HG03558 (cell line): ENCODE data around the gene ST8SIA5.
"Not testable (repeated sequence)": the region's sequence is repeated elsewhere in the genome, so short reads cannot be mapped to it uniquely, and the experiment has no call there.

Source experiments
- ATAC-seq: cut with Tn5 transposase; IDR thresholded peaks from one replicate; pipeline ENCODE4 v1.9.1; 2021; ENCODE audit warnings: moderate number of reproducible peaks; ENCODE audit not compliant: unreplicated experiment; ENCODE audit errors: extremely low read depth

The ST8SIA5 gene, protein sequence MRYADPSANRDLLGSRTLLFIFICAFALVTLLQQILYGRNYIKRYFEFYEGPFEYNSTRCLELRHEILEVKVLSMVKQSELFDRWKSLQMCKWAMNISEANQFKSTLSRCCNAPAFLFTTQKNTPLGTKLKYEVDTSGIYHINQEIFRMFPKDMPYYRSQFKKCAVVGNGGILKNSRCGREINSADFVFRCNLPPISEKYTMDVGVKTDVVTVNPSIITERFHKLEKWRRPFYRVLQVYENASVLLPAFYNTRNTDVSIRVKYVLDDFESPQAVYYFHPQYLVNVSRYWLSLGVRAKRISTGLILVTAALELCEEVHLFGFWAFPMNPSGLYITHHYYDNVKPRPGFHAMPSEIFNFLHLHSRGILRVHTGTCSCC

DNA sequence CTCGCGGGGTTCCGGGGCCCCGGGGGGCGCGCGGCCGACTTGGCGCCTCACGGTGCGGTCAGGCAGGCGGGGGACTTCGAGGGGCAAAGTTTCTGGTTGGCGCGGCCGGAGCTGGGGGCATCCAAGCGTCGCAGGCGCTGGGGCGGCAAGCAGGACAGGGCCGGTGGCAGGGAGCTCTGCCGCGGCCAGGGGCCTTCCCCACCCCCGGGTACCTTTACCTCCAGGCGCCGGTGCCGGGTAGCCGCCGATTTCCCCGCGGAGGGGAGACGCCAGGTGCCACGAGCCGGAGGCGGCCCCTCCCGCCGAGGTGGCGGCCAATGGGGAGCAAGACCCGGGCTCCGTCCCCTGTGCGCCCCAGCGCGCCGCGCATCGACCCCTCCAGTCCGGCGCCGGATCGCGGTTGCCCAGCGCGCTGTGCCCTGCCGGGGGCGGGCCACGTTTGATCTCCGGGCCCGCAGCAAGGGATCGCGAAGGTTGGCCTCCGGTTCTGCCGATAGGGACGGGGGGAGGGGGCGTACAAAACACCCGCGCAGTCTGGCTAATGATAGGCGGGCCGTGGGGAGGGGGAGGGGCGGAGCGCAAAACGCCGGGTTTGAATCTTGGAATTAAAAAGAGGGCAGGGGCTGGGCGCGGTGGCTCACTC lies at the start of gene ST8SIA5:
Gene ST8SIA5 (minus strand): TSS at position 495 of the 643 bp plus-strand sequence. CDS start 545 bp downstream, outside the sequence.
- ATAC-seq, result no peak

DNA sequence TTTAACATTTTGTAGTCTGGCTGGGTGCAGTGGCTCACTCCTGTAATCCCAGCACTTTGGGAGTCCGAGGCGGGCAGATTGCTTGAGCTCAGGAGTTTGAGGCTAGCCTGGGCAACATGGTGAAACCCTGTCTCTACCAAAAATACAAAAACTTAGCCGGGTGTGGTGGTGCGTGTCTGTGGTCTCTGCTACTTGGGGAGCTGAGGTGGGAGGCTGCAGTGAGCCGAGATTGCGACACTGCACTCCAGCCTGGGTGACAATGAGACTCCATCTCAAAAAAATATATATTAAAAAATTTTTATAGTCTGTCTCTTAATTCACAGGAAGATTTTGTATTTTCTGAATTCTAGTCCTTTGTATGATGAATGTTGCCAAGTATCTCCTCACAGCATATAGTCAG lies 39.1 kb upstream of the ST8SIA5 start:
- ATAC-seq, result not testable (repeated sequence)

DNA sequence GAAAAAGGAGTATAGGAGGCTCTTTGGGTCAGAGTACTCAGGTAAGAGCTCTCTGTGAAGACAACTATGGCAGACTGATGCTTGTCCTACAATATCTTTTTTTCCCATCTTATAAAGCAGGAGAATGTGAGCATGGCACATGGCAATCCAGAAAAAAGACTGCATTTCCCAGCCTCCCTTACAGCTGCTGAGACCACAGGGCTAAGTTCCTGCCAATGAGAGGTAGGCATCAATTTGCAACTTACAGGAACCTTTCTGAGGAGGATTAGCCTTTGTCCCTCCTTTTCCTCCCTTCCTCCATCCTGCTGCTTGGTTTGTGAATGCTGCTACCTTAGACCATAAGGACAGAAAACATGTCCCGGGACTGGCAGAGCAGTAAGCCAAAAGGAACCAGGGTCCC lies 37.8 kb upstream of the ST8SIA5 start:
- no peak for ATAC-seq

DNA sequence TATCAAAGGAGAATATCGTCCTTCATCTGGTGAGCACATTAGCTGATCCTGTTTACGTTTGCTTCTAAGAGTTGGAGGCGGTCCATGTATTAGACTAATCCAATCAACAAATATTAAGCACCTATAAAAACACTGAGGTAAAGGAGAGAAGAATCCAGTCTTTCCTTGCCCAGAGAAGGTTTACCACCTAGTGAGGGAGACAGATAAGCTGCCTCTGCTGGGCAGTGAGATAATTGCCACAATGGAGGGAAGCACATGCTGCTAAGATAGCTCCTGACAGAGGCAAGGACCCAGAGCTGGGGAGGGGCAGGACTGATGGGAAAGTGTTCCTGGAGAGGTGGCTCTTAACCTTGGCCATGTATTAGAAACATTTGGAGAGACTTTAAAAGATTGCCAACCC lies 36.7 kb upstream of the ST8SIA5 start:
- no peak for ATAC-seq

DNA sequence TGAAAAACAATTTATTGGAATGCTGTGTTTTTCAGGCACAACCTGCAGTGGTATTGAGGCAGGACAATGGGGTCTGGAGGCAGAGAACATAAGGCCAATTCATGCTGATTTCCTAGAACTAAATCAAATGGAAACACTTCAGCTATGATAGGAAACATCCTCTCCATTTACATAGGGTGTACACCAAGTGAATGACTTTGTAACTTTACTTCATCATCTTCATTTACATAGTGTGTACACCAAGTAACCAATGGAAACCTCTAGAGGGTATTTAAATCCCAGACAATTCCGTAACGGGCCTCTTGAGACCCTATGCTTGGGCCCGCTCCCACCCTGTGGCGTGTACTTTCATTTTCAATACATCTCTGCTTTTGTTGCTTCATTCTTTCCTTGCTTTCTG lies 32.2 kb upstream of the ST8SIA5 start:
- ATAC-seq, result no peak

DNA sequence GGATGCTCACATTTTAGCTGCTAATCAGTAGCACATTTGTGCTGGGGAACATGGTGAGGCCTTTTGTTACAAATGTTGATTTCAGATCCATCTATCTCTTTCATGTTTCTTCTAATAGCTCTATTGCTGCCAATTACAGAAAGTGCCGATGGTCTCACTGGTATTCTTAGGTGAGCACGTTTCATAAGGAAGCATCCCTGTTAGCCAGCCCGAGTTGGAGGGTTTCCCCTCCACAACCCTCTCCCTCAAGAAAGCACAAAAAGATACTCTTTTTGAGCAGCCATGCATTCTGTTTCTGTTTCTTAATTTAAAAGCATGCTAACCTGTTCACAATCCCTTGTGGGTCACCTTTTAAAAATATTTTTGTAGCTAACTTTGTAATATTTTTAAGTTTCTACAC lies 30.8 kb upstream of the ST8SIA5 start:
- ATAC-seq, result no peak

DNA sequence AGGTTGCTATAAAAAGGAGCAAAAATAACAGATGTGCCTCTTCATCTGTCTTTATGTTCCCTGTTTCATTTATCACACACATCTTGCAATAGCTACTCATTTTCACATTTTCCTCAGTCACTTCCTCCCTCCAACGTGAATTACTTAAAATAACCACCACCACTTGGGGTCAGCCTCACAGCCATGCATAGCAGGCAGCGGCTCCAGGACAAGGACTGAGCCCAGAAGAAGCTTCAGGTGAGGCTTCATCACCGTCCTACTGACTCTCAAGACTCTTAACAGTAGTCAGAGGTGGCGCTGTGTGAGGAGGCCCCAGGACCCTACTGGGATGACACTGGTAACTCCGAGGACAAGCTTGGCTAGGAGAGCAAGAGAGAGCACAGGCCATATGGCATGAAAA lies 15.5 kb upstream of the ST8SIA5 start:
- ATAC-seq, result no peak

DNA sequence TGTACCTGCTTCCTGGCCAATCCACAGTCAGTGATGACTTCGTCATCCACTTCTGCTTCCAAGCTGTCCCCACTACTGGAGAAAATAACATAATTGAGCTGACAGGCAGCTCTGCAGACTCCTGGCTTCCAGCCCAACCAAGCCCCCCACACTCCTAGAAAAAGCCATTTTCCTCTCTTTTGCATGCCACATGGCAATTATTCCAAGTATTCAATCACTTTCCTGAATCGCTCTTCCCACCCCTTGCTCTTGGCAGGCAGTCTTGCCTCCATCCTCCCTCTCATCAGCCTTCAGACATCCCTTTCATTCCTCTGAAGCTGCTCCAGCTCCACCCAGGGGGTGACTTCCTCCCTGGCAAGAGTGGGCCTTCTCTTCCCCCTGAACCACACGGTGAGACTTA lies 14.3 kb upstream of the ST8SIA5 start:
- ATAC-seq, result no peak

DNA sequence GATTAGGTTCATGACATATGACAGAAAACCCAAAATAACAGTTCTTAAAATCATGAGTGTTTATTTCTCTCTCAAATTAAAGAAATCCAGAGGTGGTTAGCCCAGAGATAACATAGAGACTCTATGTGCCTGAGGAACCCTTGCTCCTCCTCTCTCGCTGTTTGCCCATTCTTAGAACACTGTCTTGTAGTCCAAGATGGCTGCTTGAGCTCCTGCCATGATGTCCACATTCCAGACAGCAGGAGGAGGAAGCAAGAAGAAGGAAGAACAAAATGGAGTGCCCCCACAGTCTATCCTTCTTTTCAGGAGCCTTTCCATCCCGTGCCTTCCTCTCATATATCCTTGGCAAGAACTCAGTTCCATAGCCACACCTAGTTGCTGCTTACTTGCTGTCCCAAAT lies 13.9 kb upstream of the ST8SIA5 start:
- no peak for ATAC-seq

DNA sequence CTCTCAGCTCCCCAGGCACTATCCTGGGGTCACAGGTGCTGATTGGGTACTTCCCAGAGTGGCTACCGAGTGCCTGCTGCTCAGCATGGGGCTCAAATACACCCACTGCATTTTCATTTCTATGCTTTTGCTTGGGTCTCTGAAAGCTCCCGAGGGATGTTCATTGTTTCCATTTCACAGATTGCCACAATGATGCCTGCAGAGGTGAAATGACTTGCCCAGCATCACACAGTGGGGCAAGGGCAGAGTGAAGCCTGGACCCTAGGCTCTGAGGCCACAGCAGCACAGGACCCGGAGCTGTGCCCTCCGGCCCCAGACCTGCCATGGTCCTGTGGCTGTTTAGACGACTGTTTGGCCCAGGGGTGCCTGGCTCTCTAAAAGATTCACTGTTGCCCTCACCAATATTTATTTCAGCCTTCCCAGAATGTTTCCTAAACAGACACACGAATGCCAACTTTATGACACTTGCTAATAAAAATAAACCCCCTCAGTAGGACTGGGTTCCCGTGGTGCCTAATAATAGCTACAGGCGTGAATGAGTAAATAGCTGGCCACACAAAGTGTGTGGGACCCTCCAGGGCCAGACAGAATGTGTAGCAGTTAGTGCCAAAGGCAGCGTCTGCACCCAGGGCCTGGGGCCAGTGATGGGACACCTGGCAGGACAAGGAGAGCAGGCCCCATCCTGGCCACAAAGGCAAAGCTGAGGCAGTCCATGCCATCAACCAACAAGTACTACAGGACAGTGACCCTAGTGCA lies 11.5 kb upstream of the ST8SIA5 start:
- no peak for ATAC-seq

DNA sequence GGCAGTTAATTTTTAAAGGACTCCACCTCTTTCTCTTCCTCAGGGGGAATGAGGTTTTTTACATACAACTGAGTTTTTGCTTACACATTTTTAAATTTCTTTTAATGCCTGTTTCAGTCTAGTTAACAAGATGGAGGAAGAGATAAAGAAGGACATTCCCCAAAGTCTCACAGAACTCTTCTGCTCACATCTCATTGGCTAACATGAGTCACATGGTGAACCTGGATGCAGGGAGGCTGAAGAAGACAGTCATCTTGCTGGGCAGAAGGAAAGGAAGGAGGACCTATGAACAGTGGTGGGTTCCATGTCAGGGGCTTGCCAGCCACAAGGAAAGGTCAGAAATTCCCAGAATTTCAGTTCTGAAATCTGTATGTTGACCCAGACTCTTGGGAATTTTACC lies 10.4 kb upstream of the ST8SIA5 start:
- no peak for ATAC-seq

DNA sequence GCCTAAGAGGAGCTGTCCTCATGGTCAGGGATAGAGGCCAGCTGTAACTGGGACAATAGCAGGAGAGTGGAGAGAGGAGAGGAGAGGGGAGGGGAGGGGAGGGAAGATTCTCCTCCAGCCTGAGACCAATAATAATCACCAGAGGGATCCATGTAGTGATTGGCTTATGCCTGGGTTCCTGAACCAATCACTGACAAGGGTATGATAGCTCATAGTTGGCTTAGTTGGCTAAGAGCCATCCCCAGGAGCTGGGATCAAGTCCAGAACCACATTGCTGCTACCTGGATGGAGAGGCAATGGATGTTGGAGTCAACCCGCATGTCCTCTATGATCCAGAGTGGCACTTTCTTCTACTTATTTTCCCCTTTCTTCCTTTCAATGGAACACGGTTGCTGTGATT lies 7.7 kb upstream of the ST8SIA5 start:
- no peak for ATAC-seq

DNA sequence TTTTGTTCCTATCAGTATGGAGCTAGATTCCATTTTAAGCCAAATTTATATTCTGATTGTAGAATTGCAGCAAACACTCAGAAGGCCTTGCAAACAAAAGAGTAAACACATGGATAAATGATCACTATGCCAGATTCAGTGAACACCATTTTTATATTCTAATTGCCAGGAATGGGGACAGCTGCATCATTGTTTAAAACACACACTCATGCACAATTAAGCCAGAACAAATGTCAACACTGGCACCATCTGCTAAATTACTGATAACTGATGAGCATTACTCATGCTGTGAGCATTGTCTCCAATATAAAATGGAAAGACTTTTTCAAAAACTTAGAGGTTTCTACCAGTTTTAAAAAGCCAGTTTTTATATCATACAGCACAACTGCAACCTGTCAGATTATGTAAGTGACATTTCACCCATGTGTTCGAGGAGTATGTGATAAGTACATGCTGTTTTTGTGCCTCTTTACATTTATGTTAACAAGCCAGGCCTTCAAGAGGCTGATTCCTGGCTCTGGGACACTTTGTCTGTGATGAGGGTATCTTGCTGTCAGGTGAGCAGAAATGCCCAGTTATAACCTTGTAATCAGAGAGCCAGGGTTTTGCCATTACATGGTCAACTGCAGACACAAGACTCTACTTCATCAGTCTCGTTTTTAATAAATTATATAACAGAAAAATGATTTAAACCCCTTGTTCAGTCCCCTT lies 4.4 kb upstream of the ST8SIA5 start:
- no peak for ATAC-seq

DNA sequence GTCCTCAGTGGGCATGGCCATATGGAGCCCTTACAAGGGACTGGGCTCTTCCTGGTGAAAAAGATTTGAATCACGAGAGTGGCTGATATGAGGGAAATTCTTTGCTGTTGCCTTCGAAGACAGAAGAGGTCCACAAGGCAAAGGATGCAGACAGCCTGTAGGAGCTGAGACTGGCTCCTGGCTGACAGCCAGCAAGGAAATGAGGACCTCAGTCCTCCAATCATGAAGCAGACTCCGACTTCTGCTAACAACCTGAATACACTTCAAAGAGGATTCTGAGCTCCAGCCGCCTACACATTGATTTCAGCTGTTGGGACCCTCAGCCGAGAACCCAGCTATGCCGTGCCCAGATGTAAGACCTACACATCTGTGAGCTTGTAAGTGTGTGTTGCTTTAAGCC lies 3.0 kb upstream of the ST8SIA5 start:
- ATAC-seq, result no peak

DNA sequence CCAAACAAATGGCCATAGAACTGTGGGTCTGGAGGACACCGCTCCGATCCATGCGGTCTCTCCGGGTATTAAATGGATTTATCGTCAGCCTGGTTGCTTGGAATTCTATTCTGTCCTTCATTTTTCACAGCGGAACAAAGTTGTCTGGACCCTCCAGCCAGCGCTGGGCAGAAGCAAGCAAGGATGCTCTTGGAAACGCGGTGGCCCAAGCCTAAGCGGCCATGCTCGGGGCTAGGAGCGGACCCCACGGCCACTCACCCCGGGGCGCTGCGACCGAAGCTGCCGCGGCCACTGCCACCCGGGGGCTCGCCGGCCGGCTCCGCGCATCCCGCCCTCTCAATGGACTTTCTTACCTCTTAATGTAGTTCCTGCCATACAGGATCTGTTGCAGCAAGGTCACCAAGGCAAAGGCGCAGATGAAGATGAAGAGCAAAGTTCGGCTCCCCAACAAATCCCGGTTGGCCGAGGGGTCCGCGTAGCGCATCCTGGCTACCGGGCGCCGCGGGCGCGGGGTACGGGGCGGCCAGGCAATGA lies 761 bp downstream of the ST8SIA5 start:
- ATAC-seq, result no peak

DNA sequence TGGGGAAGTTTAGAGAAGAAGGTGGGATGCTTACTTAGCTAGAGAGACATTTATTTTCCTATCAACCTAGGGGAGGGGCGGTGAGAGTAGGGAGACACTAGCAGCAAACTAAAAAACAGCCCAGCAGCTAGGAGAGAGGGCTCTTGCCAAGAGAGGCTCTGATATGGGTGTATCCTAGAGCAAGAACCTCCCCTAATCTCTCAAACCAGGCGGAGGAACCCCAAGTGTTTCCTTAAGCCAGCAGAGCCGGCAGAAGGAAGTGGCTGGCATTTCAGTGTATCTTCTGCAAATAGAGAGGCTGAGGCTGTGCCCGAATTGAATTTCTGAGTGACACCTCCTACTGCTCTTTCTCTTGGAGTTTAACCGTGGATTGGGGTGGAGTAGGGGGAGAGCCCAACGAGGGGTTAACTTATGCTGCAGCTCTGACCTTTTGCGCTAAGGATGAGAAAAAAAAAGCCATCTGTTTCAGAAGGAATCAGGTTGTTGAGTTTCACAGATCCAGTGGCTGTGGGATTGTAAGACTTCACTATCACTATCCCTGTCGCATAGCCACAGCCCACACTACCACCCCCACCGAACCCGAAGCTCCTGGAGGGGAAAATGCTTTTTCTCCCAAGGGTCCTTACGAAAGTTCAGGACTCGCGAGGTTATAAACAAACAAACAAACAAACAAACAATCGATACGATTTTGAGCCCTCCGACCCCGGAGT lies 1.4 kb downstream of the ST8SIA5 start:
- ATAC-seq, result no peak

DNA sequence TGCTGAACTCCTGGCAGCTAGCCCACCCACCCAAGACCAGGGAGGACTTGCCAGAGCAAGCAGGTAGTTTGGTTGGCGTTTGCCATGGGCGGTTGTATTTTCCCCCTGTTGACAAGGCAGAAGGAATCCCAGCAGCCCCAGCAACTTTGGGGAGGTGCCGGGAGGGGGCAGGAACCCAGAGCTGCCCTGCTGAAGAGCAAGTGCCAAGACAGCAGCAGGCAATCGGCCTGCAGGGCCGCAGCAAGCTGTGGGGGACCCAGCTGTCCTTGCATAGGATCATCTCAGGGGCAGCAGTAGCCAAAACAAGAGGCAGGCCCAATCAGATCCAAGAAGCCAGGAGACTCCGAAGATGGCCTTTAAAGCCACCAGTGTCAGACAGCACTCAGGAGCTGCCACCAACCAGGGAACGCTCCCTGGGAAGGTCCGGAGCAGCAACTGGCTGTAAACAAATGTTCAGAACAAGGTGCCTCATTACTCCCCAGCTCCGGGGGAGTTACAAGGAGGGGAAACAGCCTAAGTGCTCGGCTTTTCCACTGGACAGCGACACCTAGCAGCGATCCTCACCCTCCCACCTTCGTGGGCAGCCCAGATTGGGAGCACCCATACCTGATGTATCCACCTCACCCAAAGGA lies 2.1 kb downstream of the ST8SIA5 start:
- no peak for ATAC-seq

DNA sequence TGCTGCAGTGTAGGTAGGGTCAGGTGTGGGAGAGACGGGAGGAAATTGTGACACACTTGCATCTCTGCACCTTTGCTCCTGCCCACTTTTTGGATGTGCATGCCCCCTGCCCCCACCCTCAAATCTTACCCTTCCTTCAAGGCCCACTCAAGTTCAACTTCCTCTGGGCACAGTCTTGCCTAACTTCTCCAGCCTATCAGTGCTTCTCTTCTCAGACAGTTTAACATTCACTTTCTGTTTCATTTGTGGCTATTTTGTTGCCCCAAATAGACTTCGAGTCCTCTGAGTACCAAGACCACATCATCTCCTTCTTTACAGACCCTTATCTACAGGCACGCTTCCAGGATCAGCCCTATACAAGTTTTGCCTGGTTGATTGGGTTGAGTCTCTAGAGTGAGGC lies 2.7 kb downstream of the ST8SIA5 start:
- ATAC-seq, result peak; percentile 64

DNA sequence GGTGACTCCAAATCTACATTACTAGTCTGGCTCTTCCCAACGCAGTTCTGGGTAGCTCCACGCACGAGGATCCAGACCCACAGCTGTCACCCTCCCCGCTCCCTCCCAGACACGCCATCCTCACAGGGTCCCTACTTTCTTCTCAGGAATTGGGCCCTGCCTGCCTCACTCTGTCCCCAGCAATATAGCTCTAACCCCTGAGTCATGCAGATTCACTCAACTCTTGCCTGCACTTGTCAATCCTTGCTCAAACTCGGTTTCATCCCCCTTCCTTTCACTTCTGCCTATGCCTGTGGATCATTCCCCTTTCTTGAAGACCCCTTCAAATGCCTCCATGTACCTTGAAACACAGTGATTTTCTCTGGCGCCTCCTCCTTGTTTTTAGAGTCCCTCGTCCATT lies 5.0 kb downstream of the ST8SIA5 start:
- no peak for ATAC-seq
